ENCODE data around the gene MPPE1.

The MPPE1 gene

GRCh38 chr18:11842562-11842961 is 65.6 kb downstream of the MPPE1 start:
- no peaks in the 10 kb centered on the region for H3K9me3 ChIP-seq (ENCODE audit: control insufficient read depth, low read length)
- 80 to 83% methylated on average over 5 of the region's 5 CpGs for WGBS, 2 experiments
- H3K27ac ChIP-seq (ENCODE audit: insufficient read depth, low read depth, low read length, poor library complexity, severe bottlenecking) = no peak overlapping the region
- peaks cover 6% of the 10 kb centered on the region for H3K4me1 ChIP-seq (ENCODE audit: control insufficient read depth, insufficient read depth, low read length)
- H3K4me3 ChIP-seq (ENCODE audit: insufficient read depth, low read depth, low read length) = no peak overlapping the region
- H3K36me3 ChIP-seq (ENCODE audit: control insufficient read depth, insufficient read depth, low read length) = no peaks in the 10 kb centered on the region
- no peaks in the 10 kb centered on the region for H3K27me3 ChIP-seq (ENCODE audit: control insufficient read depth, insufficient read depth, low read length, poor library complexity, severe bottlenecking)

- H3K27me3 ChIP-seq (ENCODE audit: control insufficient read depth, insufficient read depth, low read length, poor library complexity, severe bottlenecking) = no peaks in the 10 kb centered on the region
- H3K4me1 ChIP-seq (ENCODE audit: control insufficient read depth, insufficient read depth, low read length) = peaks cover 6% of the 10 kb centered on the region
- no peaks in the 10 kb centered on the region for H3K36me3 ChIP-seq (ENCODE audit: control insufficient read depth, insufficient read depth, low read length)
- no peak overlapping the region for H3K27ac ChIP-seq (ENCODE audit: insufficient read depth, low read depth, low read length, poor library complexity, severe bottlenecking)
- WGBS, 2 experiments = 64 to 69% methylated on average over 6 of the region's 6 CpGs
- no peaks in the 10 kb centered on the region for H3K9me3 ChIP-seq (ENCODE audit: control insufficient read depth, low read length)
- H3K4me3 ChIP-seq (ENCODE audit: insufficient read depth, low read depth, low read length) = no peak overlapping the region
These were observed 67.6 kb downstream of the MPPE1 start for GRCh38 chr18:11840493-11840892.

GRCh38 chr18:11839556-11839955 is 68.6 kb downstream of the MPPE1 start:
- Histone ChIP-seq H3K9me3 (ENCODE audit: control insufficient read depth, low read length) (no peaks in the 10 kb centered on the region), H3K4me1 (ENCODE audit: control insufficient read depth, insufficient read depth, low read length) (peaks cover 6% of the 10 kb centered on the region), H3K27ac (ENCODE audit: insufficient read depth, low read depth, low read length, poor library complexity, severe bottlenecking) (no peak overlapping the region), H3K4me3 (ENCODE audit: insufficient read depth, low read depth, low read length) (no peak overlapping the region), H3K36me3 (ENCODE audit: control insufficient read depth, insufficient read depth, low read length) (no peaks in the 10 kb centered on the region), H3K27me3 (ENCODE audit: control insufficient read depth, insufficient read depth, low read length, poor library complexity, severe bottlenecking) (no peaks in the 10 kb centered on the region)
- 94 to 99% methylated on average over 6 of the region's 6 CpGs for WGBS, 2 experiments

- Histone ChIP-seq H3K9me3 (ENCODE audit: control insufficient read depth, low read length) (no peaks in the 10 kb centered on the region), H3K27me3 (ENCODE audit: control insufficient read depth, insufficient read depth, low read length, poor library complexity, severe bottlenecking) (no peaks in the 10 kb centered on the region), H3K4me1 (ENCODE audit: control insufficient read depth, insufficient read depth, low read length) (no peaks in the 10 kb centered on the region), H3K4me3 (ENCODE audit: insufficient read depth, low read depth, low read length) (no peak overlapping the region), H3K36me3 (ENCODE audit: control insufficient read depth, insufficient read depth, low read length) (no peaks in the 10 kb centered on the region), H3K27ac (ENCODE audit: insufficient read depth, low read depth, low read length, poor library complexity, severe bottlenecking) (no peak overlapping the region)
- WGBS, 2 experiments = 95 to 99% methylated on average over 4 to 5 of the region's 5 CpGs
These were observed 73.3 kb downstream of the MPPE1 start for GRCh38 chr18:11834772-11835171.

Measured in ectodermal cell (in vitro differentiated cells).